K562 (cell line): Measurements from ENCODE around the gene CDK5RAP3. TPM values are rescaled to one million over a fixed set of nuclear protein-coding genes. Genes with fewer than 3 reads are reported as not detected.
A peak's percentile ranks its signal among the peaks of the same experiment; 100 is the strongest.

Experiments
- ATAC-seq: fragments of 200-7000 bp; cut with Tn5 transposase; 3 replicates; pipeline ENCODE4 v1.9.1; 2020; ENCODE audit warnings: moderate library complexity
- BruUV-seq: library from RNA; stranded (reverse); fragments of 400-500 nt; replicated peaks from 2 replicates; lab custom pipeline; 2021; lab: Mats Ljungman, UMichigan
- CTCF ChIA-PET: fragments of 300-600 bp; formaldehyde crosslinking; extraction: SDS; loops from one replicate; lab custom pipeline; 2021; ENCODE audit warnings: low intra/inter-chr PET ratio; lab: Yijun Ruan, JAX
- POLR2A ChIA-PET: fragments of 300-600, 350-650 bp; sonication (Branson Sonifier 250); formaldehyde crosslinking; extraction: SDS; loops from one replicate; lab custom pipeline; 2021; ENCODE audit warnings: antibody characterized with exemption, inconsistent platforms; lab: Yijun Ruan, JAX
- DNase-seq, 4 experiments: peaks; one replicate each; pipeline versions ENCODE4 v3.0.0 to v3.0.0-alpha.2; 2011 to 2018; ENCODE audit warnings: low spot score in 3 of 4, mixed read lengths in 3 of 4; ENCODE audit errors: extremely low read depth in 1 of 4
- FAIRE-seq: peaks from 2 replicates; lab custom pipeline; 2011; peaks lifted over from hg19 to GRCh38; lab: Jason Lieb, UNC
- H2AFZ ChIP-seq: 2 replicates; pipeline ENCODE4 v1.6.0; 2011; ENCODE audit warnings: low read depth, low read length, control low read depth, inconsistent platforms
- H3K27ac ChIP-seq: fragments of 200-600 bp; 3 replicates; pipeline ENCODE4 v1.8.0; 2011; ENCODE audit warnings: low read depth, mild to moderate bottlenecking, control low read depth, inconsistent platforms, low read length, moderate library complexity, mixed read lengths; ENCODE audit errors: extremely low read depth
- H3K27me3 ChIP-seq, 2 experiments: fragments of 300-600 bp in 1 of 2; 2 replicates in 1 of 2; 3 replicates in 1 of 2; pipeline versions ENCODE4 v1.6.0 to v1.8.0; 2011; ENCODE audit warnings: inconsistent platforms in 2 of 2, low read length in 2 of 2, mild to moderate bottlenecking in 1 of 2, mixed read lengths in 1 of 2, moderate library complexity in 1 of 2; ENCODE audit not compliant: control insufficient read depth in 2 of 2, insufficient read depth in 2 of 2
- H3K36me3 ChIP-seq: fragments of 300-600 bp; 3 replicates; pipeline ENCODE4 v1.8.0; 2011; ENCODE audit warnings: mild to moderate bottlenecking, low read length, inconsistent platforms; ENCODE audit not compliant: control insufficient read depth, insufficient read depth
- H3K4me1 ChIP-seq, 2 experiments: fragments of 200-600 bp in 1 of 2; replicated peaks in 1 of 2; 2 replicates in 1 of 2; 3 replicates in 1 of 2; pipeline versions ENCODE4 v1.5.1 to v1.8.0; 2011; ENCODE audit warnings: inconsistent platforms in 2 of 2, low read length in 2 of 2, mild to moderate bottlenecking in 1 of 2, mixed read lengths in 1 of 2, moderate library complexity in 1 of 2; ENCODE audit not compliant: control insufficient read depth in 2 of 2, insufficient read depth in 2 of 2
- H3K4me2 ChIP-seq: 2 replicates; pipeline ENCODE4 v1.6.1; 2011; ENCODE audit warnings: low read length, control low read depth, inconsistent platforms, mixed read lengths; ENCODE audit not compliant: insufficient read depth
- H3K4me3 ChIP-seq: fragments of 200-600 bp; sonication (generic), shearing (Covaris generic); 2 replicates; pipeline ENCODE4 v1.5.1; 2016; ENCODE audit warnings: control low read depth, inconsistent platforms
- H3K79me2 ChIP-seq: fragments of 200-600 bp; 3 replicates; pipeline ENCODE4 v1.8.0; 2011; ENCODE audit warnings: low read length, inconsistent platforms; ENCODE audit not compliant: control insufficient read depth, insufficient read depth
- H3K9ac ChIP-seq, 2 experiments: 2 replicates each; pipeline versions ENCODE4 v1.6.0 to v1.6.1; 2011; ENCODE audit warnings: low read depth in 2 of 2, low read length in 2 of 2, control low read depth in 1 of 2, inconsistent platforms in 1 of 2, mild to moderate bottlenecking in 1 of 2, mixed read lengths in 1 of 2; ENCODE audit not compliant: insufficient read depth in 1 of 2
- H3K9me1 ChIP-seq: one replicate; pipeline ENCODE4 v1.6.0; 2011; ENCODE audit warnings: inconsistent platforms, mild to moderate bottlenecking, low read length, moderate library complexity; ENCODE audit not compliant: control insufficient read depth, insufficient read depth
- H3K9me3 ChIP-seq: replicated peaks from 2 replicates; pipeline ENCODE4 v1.5.1; 2011; ENCODE audit warnings: low read depth, low read length, inconsistent platforms; ENCODE audit not compliant: control insufficient read depth, insufficient read depth
- H4K20me1 ChIP-seq: replicated peaks from 2 replicates; pipeline ENCODE4 v1.6.1; 2011; ENCODE audit warnings: low read length, inconsistent platforms, mixed read lengths; ENCODE audit not compliant: control insufficient read depth, insufficient read depth
- FOXA3 ChIP-seq, 2 experiments: fragments of 450-650 bp in 1 of 2; sonication (generic) in 1 of 2; formaldehyde crosslinking; IDR thresholded peaks in 1 of 2; conservative IDR thresholded peaks in 1 of 2; 2 replicates each; pipeline versions ENCODE4 v1.4.0 to v1.8.0; 2020 to 2022; ENCODE audit warnings: mild to moderate bottlenecking in 2 of 2, missing genetic modification reagents in 1 of 2
- MIER1 ChIP-seq: fragments of 450-650 bp; IDR thresholded peaks from 2 replicates; pipeline ENCODE4 v1.6.1; 2016; ENCODE audit warnings: antibody characterized with exemption, mild to moderate bottlenecking, low read depth
- MTA3 ChIP-seq: fragments of 450-650 bp; formaldehyde crosslinking; IDR thresholded peaks from 2 replicates; pipeline ENCODE4 v1.6.1; 2017; ENCODE audit warnings: mild to moderate bottlenecking, borderline replicate concordance
- NELFE ChIP-seq: IDR thresholded peaks from 2 replicates; pipeline ENCODE4 v1.6.1; 2011; ENCODE audit warnings: mild to moderate bottlenecking; ENCODE audit not compliant: insufficient read depth, insufficient read length
- STAG1 ChIP-seq: sonication (generic); formaldehyde crosslinking; IDR thresholded peaks from 2 replicates; pipeline ENCODE4 v1.5.0; 2020; ENCODE audit warnings: missing genetic modification reagents, borderline replicate concordance
- SUPT5H ChIP-seq: fragments of 450-650 bp; IDR thresholded peaks from 2 replicates; pipeline ENCODE4 v1.6.1; 2016
- ZNF140 ChIP-seq: fragments of 250-450 bp; sonication (Bioruptor Pico); IDR thresholded peaks from 2 replicates; pipeline ENCODE4 v1.8.0; 2021; ENCODE audit warnings: moderate library complexity, mild to moderate bottlenecking, inconsistent platforms
- ZNF197 ChIP-seq: fragments of 200-800 bp; sonication (Bioruptor generic); IDR thresholded peaks from 2 replicates; pipeline ENCODE4 v1.6.1; 2016; ENCODE audit warnings: low read depth, missing genetic modification characterization, missing compliant biosample characterization
- WGBS: fragments of 100-300 bp; shearing (Covaris generic); methylation state at CpG from one replicate; pipeline ENCODE4 v1.1.6; 2016; ENCODE audit warnings: low coverage, mixed read lengths; ENCODE audit not compliant: insufficient coverage; ENCODE audit errors: missing lambda C conversion rate; 5-methylcytosine and 5-hydroxymethylcytosine counted together
- in situ Hi-C: fragments of 300-500 bp; cut with MboI; formaldehyde crosslinking; loops from 4 replicates; pipeline ENCODE4 v1.15.0; 2018; ENCODE audit warnings: inconsistent platforms, mixed read lengths
- intact Hi-C: fragments of 100-400 bp; cut with micrococcal nuclease; formaldehyde crosslinking; loops from 2 replicates; pipeline ENCODE4 v1.14.2; 2022
- polyA plus RNA-seq, 8 experiments: library from polyadenylated mRNA; depleted of rRNA in 4 of 8; stranded (reverse) in 5 of 8; unstranded in 3 of 8; fragments of >200 nt; fragmentation: Nextera tagmentation in 2 of 8; fragmentation: Illumina TruSeq in 1 of 8; extraction: Ambion mirVana in 2 of 8; extraction: Trizol in 1 of 8; gene quantifications; 2 replicates each; pipeline versions ENCODE4 v1.2.1 to v1.2.3, GENCODE V29; 2011 to 2014; ENCODE audit warnings: inconsistent platforms in 1 of 8, missing spikeins in 1 of 8
- total RNA-seq, 7 experiments: library from RNA; depleted of rRNA in 6 of 7; stranded (reverse); fragments of >200 nt in 6 of 7; fragmentation: Illumina TruSeq in 2 of 7; extraction: Trizol in 2 of 7; gene quantifications; 2 replicates each; pipeline versions ENCODE4 v1.2.1 to v1.2.3, GENCODE V29; 2011 to 2021; ENCODE audit warnings: low replicate concordance in 1 of 7
- TF ChIP-seq, protein P1 (sequence below): fragments of 250-450 bp; sonication (Bioruptor Pico); IDR thresholded peaks from 2 replicates; pipeline ENCODE4 v1.4.0; 2020; ENCODE audit warnings: mild to moderate bottlenecking, moderate library complexity
- TF ChIP-seq, protein P2 (sequence below): sonication (generic); formaldehyde crosslinking; IDR thresholded peaks from 2 replicates; pipeline ENCODE4 v1.9.0; 2022; ENCODE audit warnings: mild to moderate bottlenecking, missing genetic modification reagents

The CDK5RAP3 gene
- total and polyA plus RNA-seq, 9 of the 15 experiments (the other 6 are each of a cell fraction or from before 2014, with no cell fraction given), result 44.2 to 202 (median 91.5) TPM

DNA sequence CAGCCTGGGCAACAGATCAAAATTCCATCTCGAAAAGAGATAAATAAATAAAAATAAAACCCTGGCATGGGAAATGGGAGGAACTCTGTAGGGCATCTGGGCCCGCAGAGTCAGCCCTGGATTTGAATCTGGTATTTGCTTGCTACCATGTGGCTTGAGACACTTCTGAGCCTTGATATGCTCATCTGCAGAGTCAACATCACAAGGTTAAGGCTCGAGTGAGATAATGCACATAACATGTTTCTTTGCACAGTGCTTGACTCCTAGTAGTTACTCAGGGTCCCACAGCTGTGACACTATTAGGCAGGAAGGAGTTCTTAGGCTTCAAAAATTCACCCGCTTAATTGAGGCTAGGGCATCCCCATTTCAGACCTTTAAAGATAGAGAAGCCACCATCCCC, 21.3 kb downstream of the CDK5RAP3 start:
- WGBS, result 42% methylated on average over 4 of the region's 4 CpGs
- H3K9ac ChIP-seq, result no peak overlapping the region
- BruUV-seq, result no TSS peak
- no peak overlapping the region for H3K27ac ChIP-seq
- H3K4me1 ChIP-seq, result peaks cover 32 to 47% of the 10 kb centered on the region in 2 experiments
- no peaks in the 10 kb centered on the region for H3K79me2 ChIP-seq
- H2AFZ ChIP-seq, result 0 out of 2 replicates have a peak overlapping the region, but pooled peaks have one; percentile 43
- no peak for DNase-seq
- CTCF ChIA-PET, result no interaction called here
- no peaks in the 10 kb centered on the region for H3K27me3 ChIP-seq
- no peaks in the 10 kb centered on the region for H4K20me1 ChIP-seq
- H3K4me3 ChIP-seq, result no peak overlapping the region
- H3K9me1 ChIP-seq, result no peaks in the 10 kb centered on the region
- no peak overlapping the region for H3K4me2 ChIP-seq
- POLR2A ChIA-PET, result no interaction called here
- in situ Hi-C loops, result no loop called here
- peak in 1 of 2 experiments; percentile 29; a peak in 1 of 4 replicates for TF ChIP-seq FOXA3 (CRISPR knock-in tag; conservative IDR thresholded peaks at IDR 0.05 in 1 of 2, IDR thresholded peaks at IDR 0.05 in 1 of 2)
- TF ChIP-seq MIER1, result no peak
- TF ChIP-seq, all 486 proteins: peak for 1
- Histone ChIP-seq H3K9me3 (no peaks in the 10 kb centered on the region), H3K36me3 (no peaks in the 10 kb centered on the region)
- intact Hi-C loops, result no loop called here
- FAIRE-seq, result no peak
- no peak for ATAC-seq

DNA sequence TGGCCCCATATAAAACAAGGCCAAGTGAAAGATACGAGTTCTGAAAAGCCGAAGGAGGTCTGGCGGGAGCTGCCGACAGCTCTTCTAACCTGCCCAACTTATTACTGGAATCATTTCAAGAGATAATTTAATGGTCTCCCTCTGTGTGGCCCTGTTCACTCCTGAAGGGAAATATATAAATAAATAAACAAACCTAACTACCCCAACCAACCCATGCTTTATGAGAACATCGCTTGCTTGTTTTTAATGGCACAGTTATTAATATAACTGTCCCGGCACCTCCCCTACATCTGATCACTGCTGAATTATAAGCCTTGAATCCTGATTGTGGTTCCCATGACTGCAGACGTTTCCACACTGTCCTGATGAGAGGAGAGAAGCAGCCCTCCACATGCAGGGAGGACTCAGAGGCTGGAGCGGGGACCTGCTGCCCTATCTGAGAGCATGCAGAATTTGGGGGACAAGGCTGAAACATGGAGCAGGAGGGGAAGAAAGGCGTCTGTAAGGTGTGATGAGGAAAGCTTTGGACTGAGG, 22.2 kb downstream of the CDK5RAP3 start:
- CTCF ChIA-PET, result no interaction called here
- ATAC-seq (no peak), DNase-seq (no peak), FAIRE-seq (peak; percentile 11)
- no peaks in the 10 kb centered on the region for H3K36me3 ChIP-seq
- H3K4me3 ChIP-seq, result no peak overlapping the region
- no peak overlapping the region; the same call in 1 of the 2 replicates for H2AFZ ChIP-seq
- H3K9me1 ChIP-seq, result no peaks in the 10 kb centered on the region
- no TSS peak for BruUV-seq
- H3K27me3 ChIP-seq, result no peaks in the 10 kb centered on the region
- no peaks in the 10 kb centered on the region for H4K20me1 ChIP-seq
- no peaks in the 10 kb centered on the region for H3K9me3 ChIP-seq
- in situ Hi-C loops (no loop called here), intact Hi-C loops (no loop called here)
- no peaks in the 10 kb centered on the region for H3K79me2 ChIP-seq
- H3K4me1 ChIP-seq, result peaks cover 32 to 39% of the 10 kb centered on the region in 2 experiments
- POLR2A ChIA-PET, result interaction anchor here (0.6 to 1.7 kb wide), 3 partner anchors 10 to 98 kb away, joined by 3 to 4 read pairs (median 4); no protein-coding TSS in a partner anchor
- WGBS, result 52% methylated on average over 9 of the region's 9 CpGs
- no peak overlapping the region for H3K9ac ChIP-seq
- H3K4me2 ChIP-seq, result no peak overlapping the region
- no peak overlapping the region for H3K27ac ChIP-seq
- TF ChIP-seq, protein P1, sequence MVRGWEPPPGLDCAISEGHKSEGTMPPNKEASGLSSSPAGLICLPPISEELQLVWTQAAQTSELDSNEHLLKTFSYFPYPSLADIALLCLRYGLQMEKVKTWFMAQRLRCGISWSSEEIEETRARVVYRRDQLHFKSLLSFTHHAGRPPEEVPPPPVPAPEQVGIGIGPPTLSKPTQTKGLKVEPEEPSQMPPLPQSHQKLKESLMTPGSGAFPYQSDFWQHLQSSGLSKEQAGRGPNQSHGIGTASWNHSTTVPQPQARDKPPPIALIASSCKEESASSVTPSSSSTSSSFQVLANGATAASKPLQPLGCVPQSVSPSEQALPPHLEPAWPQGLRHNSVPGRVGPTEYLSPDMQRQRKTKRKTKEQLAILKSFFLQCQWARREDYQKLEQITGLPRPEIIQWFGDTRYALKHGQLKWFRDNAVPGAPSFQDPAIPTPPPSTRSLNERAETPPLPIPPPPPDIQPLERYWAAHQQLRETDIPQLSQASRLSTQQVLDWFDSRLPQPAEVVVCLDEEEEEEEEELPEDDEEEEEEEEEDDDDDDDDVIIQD (CRISPR knock-in tag), result no peak
- TF ChIP-seq, protein P2, sequence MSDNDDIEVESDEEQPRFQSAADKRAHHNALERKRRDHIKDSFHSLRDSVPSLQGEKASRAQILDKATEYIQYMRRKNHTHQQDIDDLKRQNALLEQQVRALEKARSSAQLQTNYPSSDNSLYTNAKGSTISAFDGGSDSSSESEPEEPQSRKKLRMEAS (CRISPR knock-in tag), result no peak
- TF ChIP-seq SUPT5H (no peak), STAG1 (CRISPR knock-in tag) (no peak), MTA3 (no peak), ZNF197 (CRISPR knock-in tag) (no peak), ZNF140 (CRISPR knock-in tag) (no peak), NELFE (no peak)
